PFSK-1 (cell line): ENCODE data around the gene PRRX1.

Experiments
- FOXP2 ChIP-seq: optimal IDR thresholded peaks from 2 replicates; pipeline ENCODE3; 2011; ENCODE audit warnings: borderline replicate concordance, control low read depth, inconsistent platforms; ENCODE audit not compliant: insufficient read depth; ENCODE audit errors: extremely low read length, extremely low read depth
- POLR2AphosphoS5 ChIP-seq: IDR thresholded peaks from 2 replicates; pipeline ENCODE4 v1.6.1; 2012; ENCODE audit warnings: low read depth, mild to moderate bottlenecking, control low read depth, low read length, moderate library complexity
- SIN3A ChIP-seq: IDR thresholded peaks from 2 replicates; pipeline ENCODE4 v1.6.1; 2012; ENCODE audit warnings: mild to moderate bottlenecking, low read length, moderate library complexity, borderline replicate concordance; ENCODE audit not compliant: insufficient read depth
- TAF1 ChIP-seq: IDR thresholded peaks from 2 replicates; pipeline ENCODE4 v1.6.1; 2012; ENCODE audit warnings: low read length, control low read depth, borderline replicate concordance; ENCODE audit not compliant: insufficient read depth
- TF ChIP-seq, protein P1 (sequence below), 2 experiments: IDR thresholded peaks; 2 replicates each; pipeline versions ENCODE4 v1.6.1 to v1.8.0; 2011 to 2012; ENCODE audit warnings: low read depth in 2 of 2, low read length in 2 of 2, control low read depth in 1 of 2, inconsistent platforms in 1 of 2, mild to moderate bottlenecking in 1 of 2, moderate library complexity in 1 of 2; ENCODE audit not compliant: insufficient read depth in 1 of 2

DNA sequence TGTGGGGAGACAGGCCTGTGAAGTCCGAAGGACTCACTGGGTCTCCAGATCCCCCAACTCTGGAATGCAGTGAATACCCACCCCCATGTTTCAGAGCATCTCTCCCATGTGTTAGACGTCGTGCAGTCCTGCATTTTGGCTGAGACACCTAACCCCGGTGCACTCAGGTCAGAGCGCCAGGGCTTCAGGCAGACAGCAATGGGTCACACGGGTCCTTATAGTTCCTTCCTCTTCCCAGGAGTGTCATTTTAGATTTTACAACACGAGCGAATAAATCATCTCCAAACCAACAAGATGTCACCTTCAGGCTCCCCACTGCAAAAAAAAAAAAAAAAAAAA is 5.1 kb downstream of the PRRX1 start:
- TF ChIP-seq POLR2AphosphoS5 = no peak
- TF ChIP-seq, protein P1, sequence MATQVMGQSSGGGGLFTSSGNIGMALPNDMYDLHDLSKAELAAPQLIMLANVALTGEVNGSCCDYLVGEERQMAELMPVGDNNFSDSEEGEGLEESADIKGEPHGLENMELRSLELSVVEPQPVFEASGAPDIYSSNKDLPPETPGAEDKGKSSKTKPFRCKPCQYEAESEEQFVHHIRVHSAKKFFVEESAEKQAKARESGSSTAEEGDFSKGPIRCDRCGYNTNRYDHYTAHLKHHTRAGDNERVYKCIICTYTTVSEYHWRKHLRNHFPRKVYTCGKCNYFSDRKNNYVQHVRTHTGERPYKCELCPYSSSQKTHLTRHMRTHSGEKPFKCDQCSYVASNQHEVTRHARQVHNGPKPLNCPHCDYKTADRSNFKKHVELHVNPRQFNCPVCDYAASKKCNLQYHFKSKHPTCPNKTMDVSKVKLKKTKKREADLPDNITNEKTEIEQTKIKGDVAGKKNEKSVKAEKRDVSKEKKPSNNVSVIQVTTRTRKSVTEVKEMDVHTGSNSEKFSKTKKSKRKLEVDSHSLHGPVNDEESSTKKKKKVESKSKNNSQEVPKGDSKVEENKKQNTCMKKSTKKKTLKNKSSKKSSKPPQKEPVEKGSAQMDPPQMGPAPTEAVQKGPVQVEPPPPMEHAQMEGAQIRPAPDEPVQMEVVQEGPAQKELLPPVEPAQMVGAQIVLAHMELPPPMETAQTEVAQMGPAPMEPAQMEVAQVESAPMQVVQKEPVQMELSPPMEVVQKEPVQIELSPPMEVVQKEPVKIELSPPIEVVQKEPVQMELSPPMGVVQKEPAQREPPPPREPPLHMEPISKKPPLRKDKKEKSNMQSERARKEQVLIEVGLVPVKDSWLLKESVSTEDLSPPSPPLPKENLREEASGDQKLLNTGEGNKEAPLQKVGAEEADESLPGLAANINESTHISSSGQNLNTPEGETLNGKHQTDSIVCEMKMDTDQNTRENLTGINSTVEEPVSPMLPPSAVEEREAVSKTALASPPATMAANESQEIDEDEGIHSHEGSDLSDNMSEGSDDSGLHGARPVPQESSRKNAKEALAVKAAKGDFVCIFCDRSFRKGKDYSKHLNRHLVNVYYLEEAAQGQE (IDR thresholded peaks at IDR 0.05; ENCODE audit: insufficient read depth in 1 of 2, low read depth in 2 of 2, low read length in 2 of 2) = no peak
- TF ChIP-seq TAF1 = no peak
- TF ChIP-seq SIN3A = no peak
- no peak for TF ChIP-seq FOXP2
